GM18498 (cell line): Measurements from ENCODE around the gene CNDP1.

Experiments used
- ATAC-seq: cut with Tn5 transposase; IDR thresholded peaks from one replicate; pipeline ENCODE4 v1.9.1; 2021; ENCODE audit warnings: mild to moderate bottlenecking, moderate library complexity; ENCODE audit not compliant: unreplicated experiment

CNDP1 gene

GRCh38 chr18:74505776-74506175 is 28.5 kb upstream of the CNDP1 start:
- ATAC-seq = no peak

GRCh38 chr18:74506448-74507084 is 27.7 kb upstream of the CNDP1 start:
- ATAC-seq = no peak

GRCh38 chr18:74507097-74507881 is 27.0 kb upstream of the CNDP1 start:
- no peak for ATAC-seq

DNA sequence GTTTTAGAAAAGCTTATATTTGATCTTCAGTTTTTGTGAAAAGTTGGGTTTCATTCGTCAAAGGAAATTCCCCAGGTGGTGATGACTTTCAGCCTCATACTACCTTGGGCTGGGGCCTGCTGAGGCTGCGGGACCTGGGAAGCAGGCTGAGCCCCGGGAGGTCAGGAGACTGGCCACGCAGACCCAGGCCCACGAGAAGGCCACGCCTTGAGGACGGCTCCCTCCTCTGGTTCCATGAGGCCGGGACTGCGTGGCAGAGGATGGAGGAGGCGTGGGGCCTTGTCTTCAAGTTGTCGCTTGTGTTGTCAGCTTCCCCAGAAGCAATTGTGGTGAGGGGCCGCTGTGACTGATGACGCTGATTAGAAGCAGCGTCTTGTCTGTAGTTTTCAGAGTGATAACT is 26.4 kb upstream of the CNDP1 start:
- no peak for ATAC-seq

DNA sequence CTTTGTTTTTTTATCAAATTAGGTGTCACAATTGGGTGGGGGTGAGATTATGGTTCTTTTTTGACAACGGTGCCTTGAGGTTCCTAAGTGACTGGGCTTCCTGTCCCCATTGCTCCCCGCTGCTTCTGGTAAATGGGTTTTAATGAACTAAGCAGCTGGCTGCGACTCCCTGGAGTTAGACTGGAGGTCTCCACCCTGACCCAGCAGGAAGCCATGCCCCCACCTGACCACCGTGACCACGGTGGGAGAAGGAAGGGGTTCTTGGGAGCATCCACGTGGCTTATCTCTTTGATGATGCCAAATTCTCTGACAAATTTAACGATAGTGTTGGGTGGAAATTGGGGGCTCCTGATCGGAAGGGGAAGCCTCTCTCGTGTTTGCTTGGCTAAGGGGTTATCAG is 25.9 kb upstream of the CNDP1 start:
- ATAC-seq = no peak

GRCh38 chr18:74508821-74509225 is 25.5 kb upstream of the CNDP1 start:
- no peak for ATAC-seq

GRCh38 chr18:74509856-74510769 is 24.2 kb upstream of the CNDP1 start:
- ATAC-seq = no peak

DNA sequence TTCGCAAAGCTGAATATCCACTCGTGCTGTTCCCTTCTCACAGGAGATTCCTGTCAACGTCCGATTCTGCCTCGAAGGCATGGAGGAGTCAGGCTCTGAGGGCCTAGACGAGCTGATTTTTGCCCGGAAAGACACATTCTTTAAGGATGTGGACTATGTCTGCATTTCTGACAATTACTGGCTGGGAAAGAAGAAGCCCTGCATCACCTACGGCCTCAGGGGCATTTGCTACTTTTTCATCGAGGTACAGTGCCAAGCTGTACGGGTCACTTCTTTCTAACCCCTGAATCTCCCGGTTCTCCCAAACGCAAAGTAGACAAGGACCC is 23.6 kb upstream of the CNDP1 start:
- no peak for ATAC-seq

GRCh38 chr18:74511823-74512222 is 22.5 kb upstream of the CNDP1 start:
- no peak for ATAC-seq

DNA sequence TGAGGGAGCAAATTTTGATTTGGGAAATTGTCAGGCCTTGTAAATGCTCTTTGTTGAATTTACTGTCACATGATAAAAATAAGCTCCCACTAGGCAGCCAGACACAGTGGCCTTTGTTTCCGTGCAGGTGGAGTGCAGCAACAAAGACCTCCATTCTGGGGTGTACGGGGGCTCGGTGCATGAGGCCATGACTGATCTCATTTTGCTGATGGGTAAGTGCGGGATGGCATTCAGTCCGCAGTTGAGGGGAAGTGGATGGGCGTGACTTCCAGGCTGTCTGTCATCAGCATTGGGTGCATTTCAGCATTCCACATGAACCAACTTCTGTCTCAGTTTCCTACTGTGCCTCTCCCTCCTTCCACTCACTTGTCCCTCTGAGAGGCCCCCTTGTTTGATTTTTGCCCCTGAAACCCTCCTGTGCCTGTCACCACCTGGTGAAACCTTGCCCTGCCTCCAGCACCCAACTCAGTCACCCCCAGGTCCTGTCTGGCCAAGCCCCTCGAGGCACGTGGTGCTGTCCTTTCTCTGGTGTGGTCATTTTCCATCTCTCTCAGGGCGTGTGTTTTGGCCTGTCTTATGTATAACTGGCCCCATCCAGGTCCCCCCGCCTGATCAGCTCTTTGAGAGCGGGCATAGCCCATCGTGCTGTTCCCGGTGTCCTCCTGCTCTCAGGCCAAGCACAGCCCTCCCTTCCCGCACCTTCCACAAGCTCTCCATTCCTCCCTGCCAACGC is 21.8 kb upstream of the CNDP1 start:
- ATAC-seq = no peak

- no peak for ATAC-seq
Observed at GRCh38 chr18:74513149-74513882, 21.0 kb upstream of the CNDP1 start.

DNA sequence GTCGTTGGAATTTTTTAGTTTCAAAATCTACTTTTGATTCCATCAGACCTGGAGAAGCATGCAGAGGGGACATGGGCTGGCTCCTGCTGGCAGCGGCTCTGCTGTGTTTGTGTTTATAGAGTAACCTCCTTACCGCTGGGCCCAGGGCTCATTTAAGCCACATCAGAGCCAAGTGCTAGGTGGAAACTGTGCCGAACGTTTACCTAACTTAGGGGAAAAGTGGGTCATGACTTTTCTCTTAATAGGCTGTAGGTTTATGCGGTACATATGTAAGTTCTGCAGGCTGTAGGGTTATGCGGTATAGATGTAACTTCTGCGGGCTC is 20.5 kb upstream of the CNDP1 start:
- no peak for ATAC-seq

DNA sequence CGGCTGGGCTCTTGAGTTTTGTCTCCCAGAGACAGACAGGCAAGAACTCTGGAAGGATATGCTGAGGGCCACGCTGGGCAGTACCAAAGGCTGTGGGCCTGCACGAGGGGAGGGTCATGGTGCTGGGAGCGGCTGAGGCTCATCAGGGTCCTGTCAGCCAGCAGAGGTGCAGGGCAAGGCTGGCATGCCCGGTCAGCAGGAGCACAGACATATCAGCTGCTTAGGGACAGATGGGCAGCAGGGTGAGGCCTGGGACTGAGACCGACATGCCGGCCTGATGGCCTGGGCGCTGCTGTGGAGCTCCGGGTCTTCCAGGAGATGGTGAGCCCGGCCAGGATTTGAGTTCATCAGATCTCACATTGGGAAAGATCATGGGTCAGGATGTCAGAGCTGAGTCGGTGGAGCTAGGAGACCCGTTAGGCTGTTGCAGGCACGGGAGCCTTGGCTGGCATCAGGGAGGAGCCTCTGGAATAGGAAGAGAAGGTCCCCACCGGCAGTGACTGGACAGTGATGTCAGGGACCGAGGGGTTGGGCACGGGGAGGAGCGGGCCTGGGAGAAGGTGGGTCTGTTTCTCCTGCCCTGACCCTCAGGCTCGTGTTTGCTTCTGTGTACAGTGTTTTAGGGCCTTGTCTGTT is 19.3 kb upstream of the CNDP1 start:
- no peak for ATAC-seq

- no peak for ATAC-seq
Observed at GRCh38 chr18:74515620-74516231, 18.6 kb upstream of the CNDP1 start.

GRCh38 chr18:74516271-74517235 is 17.7 kb upstream of the CNDP1 start:
- ATAC-seq = no peak

- no peak for ATAC-seq
Observed at GRCh38 chr18:74517236-74517630, 17.1 kb upstream of the CNDP1 start.

DNA sequence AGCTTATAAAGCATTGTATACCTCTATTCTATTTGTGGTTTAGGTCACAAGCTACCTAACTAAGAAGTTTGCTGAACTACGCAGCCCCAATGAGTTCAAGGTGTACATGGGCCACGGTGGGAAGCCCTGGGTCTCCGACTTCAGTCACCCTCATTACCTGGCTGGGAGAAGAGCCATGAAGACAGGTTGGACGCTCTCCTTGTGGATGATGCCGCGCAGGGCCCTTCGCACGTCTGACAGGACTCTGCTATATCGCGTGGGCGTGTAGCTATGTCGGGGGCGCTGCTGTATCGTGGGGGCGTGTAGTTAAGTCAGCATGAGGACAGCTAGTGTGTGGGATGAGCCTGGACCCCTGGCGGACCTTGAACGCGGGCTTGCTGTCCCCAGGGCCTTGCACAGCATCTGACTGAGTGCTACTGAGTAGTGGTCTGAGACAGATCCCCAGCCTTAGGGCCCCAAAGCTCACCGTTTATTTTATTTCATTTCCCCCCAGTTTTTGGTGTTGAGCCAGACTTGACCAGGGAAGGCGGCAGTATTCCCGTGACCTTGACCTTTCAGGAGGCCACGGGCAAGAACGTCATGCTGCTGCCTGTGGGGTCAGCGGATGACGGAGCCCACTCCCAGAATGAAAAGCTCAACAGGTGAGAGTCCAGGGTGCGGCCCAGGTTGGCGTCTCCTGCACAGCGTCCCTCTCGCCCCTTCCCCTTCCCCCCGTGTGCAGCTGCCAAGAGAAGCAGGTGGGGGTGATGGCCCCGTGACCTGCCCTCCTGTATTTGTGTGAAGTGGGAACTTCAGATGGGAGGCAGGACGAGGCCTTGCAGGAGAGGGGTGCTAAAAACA is 15.6 kb upstream of the CNDP1 start:
- ATAC-seq = no peak
